ENCODE measurements around the gene RESP18. TPM values are rescaled to one million over a fixed set of nuclear protein-coding genes. Genes with fewer than 3 reads are reported as not detected.

Gene RESP18
- total RNA-seq, 2 donors from 2014 or later = not detected

DNA sequence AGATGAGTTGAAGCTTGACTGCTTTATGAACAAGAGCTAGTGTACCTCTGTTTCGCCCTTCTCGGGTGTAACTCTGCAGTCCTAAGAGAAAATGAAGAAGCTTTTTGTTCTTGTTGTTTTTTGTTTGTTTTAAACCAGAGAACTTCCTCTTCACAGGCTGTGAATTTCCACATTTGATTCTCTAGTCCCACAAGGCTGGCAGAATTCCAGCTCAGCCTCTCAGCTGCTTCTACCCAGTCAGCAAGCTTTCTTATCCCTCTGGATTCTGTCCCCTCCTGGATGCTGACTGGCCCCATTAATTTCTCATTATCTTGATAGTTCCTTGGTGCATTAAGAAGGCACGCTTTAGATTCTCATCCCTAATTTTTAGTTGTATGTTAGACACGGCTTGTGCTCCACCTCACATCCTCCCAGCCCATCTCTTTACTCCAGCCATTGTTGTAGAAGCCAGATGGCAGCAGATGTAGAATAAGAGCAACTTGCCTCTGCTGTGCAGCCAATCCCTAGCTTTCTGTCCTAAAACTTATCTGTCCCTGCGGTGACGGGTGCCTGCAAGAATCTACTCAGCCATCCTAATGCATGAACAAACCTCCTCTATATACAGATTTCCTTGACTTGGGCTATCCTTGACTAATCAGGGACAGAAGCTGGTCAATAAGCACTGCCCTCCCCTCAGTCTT is 12.3 kb upstream of the RESP18 start:
- H3K36me3 ChIP-seq = no peaks in the 10 kb centered on the region
- H3K4me3 ChIP-seq = no peak overlapping the region
- H3K4me1 ChIP-seq = no peaks in the 10 kb centered on the region
- peak; percentile 70 for DNase-seq (ENCODE audit: low spot score)
- no peaks in the 10 kb centered on the region for H3K9me3 ChIP-seq
- H3K27ac ChIP-seq = no peak overlapping the region
- no peaks in the 10 kb centered on the region for H3K27me3 ChIP-seq
- TF ChIP-seq, protein P1, sequence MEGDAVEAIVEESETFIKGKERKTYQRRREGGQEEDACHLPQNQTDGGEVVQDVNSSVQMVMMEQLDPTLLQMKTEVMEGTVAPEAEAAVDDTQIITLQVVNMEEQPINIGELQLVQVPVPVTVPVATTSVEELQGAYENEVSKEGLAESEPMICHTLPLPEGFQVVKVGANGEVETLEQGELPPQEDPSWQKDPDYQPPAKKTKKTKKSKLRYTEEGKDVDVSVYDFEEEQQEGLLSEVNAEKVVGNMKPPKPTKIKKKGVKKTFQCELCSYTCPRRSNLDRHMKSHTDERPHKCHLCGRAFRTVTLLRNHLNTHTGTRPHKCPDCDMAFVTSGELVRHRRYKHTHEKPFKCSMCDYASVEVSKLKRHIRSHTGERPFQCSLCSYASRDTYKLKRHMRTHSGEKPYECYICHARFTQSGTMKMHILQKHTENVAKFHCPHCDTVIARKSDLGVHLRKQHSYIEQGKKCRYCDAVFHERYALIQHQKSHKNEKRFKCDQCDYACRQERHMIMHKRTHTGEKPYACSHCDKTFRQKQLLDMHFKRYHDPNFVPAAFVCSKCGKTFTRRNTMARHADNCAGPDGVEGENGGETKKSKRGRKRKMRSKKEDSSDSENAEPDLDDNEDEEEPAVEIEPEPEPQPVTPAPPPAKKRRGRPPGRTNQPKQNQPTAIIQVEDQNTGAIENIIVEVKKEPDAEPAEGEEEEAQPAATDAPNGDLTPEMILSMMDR (IDR thresholded peaks at IDR 0.05) = no peak

GRCh38 chr2:219335373-219335786 is 2.8 kb upstream of the RESP18 start:
- no peaks in the 10 kb centered on the region for H3K4me1 ChIP-seq
- no peak overlapping the region for H3K27ac ChIP-seq
- no peaks in the 10 kb centered on the region for H3K36me3 ChIP-seq
- H3K9me3 ChIP-seq = peaks cover 0 to 4% of the 10 kb centered on the region in 2 donors
- peak; percentile 26 for DNase-seq (ENCODE audit: low spot score)
- H3K27me3 ChIP-seq = peaks cover 4 to 7% of the 10 kb centered on the region in 2 donors
- TF ChIP-seq, protein P1 (IDR thresholded peaks at IDR 0.05) = no peak
- no peak overlapping the region for H3K4me3 ChIP-seq

- Histone ChIP-seq H3K4me1 (no peaks in the 10 kb centered on the region), H3K4me3 (no peak overlapping the region), H3K27me3 (peaks cover 4 to 7% of the 10 kb centered on the region in 2 donors), H3K36me3 (no peaks in the 10 kb centered on the region), H3K27ac (no peak overlapping the region), H3K9me3 (peaks cover 0 to 4% of the 10 kb centered on the region in 2 donors)
- no peak for DNase-seq (ENCODE audit: low spot score)
- TF ChIP-seq, protein P1 (IDR thresholded peaks at IDR 0.05) = no peak
Observed at GRCh38 chr2:219334076-219334475, 1.5 kb upstream of the RESP18 start.

GRCh38 chr2:219331560-219332213 is 857 bp downstream of the RESP18 start:
- no peak overlapping the region for H3K4me3 ChIP-seq
- H3K27me3 ChIP-seq = peaks cover 4 to 7% of the 10 kb centered on the region in 2 donors

GRCh38 chr2:219327719-219328118 is 4.8 kb downstream of the RESP18 start:
- H3K36me3 ChIP-seq = no peaks in the 10 kb centered on the region
- TF ChIP-seq, protein P1 (IDR thresholded peaks at IDR 0.05) = no peak
- H3K9me3 ChIP-seq = no peaks in the 10 kb centered on the region
- DNase-seq (ENCODE audit: low spot score) = no peak
- H3K27me3 ChIP-seq = peaks cover 4 to 7% of the 10 kb centered on the region in 2 donors
- H3K27ac ChIP-seq = no peak overlapping the region
- H3K4me3 ChIP-seq = no peak overlapping the region
- H3K4me1 ChIP-seq = no peaks in the 10 kb centered on the region

More at GRCh38 chr2:219331560-219332213, 857 bp downstream of the RESP18 start:
- Histone ChIP-seq H3K9me3 (peaks cover 0 to 4% of the 10 kb centered on the region in 2 donors), H3K27ac (no peak overlapping the region), H3K4me1 (no peaks in the 10 kb centered on the region), H3K36me3 (no peaks in the 10 kb centered on the region)
- DNase-seq (ENCODE audit: low spot score) = no peak
- TF ChIP-seq, protein P1 (IDR thresholded peaks at IDR 0.05) = no peak
